Caco-2 (cell line): ENCODE results near the gene TMEM121B. TPM values are rescaled to one million over a fixed set of nuclear protein-coding genes. Genes with fewer than 3 reads are reported as not detected.
A peak's percentile ranks its signal among the peaks of the same experiment; 100 is the strongest.

Experiments
- BruUV-seq: library from RNA; stranded (reverse); fragments of 400-500 nt; replicated peaks from 2 replicates; lab custom pipeline; 2021; lab: Mats Ljungman, UMichigan
- CTCF ChIA-PET: fragments of 300-600 bp; sonication (Branson Sonifier 250); formaldehyde crosslinking; loops from one replicate; lab custom pipeline; 2022; ENCODE audit warnings: antibody characterized with exemption; lab: Charles Lee
- POLR2A ChIA-PET: fragments of 300-600 bp; sonication (Branson Sonifier 250); formaldehyde crosslinking; loops from one replicate; lab custom pipeline; 2022; ENCODE audit warnings: antibody characterized with exemption; lab: Charles Lee
- DNase-seq, 2 experiments: peaks; one replicate each; pipeline versions ENCODE4 v3.0.0 to v3.0.0-alpha.2; 2020 to 2022
- H3K27me3 ChIP-seq: replicated peaks from 2 replicates; pipeline ENCODE4 v1.6.0; 2011; ENCODE audit warnings: low read length; ENCODE audit not compliant: control insufficient read depth, insufficient read depth
- H3K36me3 ChIP-seq: 2 replicates; pipeline ENCODE4 v1.5.1; 2011; ENCODE audit warnings: low read length; ENCODE audit not compliant: control insufficient read depth, insufficient read depth
- H3K4me1 ChIP-seq: fragments of 250-450 bp; sonication (Bioruptor Pico); 2 replicates; pipeline ENCODE4 v1.5.1; 2020; ENCODE audit warnings: mild to moderate bottlenecking
- H3K4me3 ChIP-seq: 2 replicates; pipeline ENCODE4 v1.5.1; 2011; ENCODE audit warnings: low read depth, mild to moderate bottlenecking, control low read depth, low read length
- H3K9me3 ChIP-seq: fragments of 250-450 bp; sonication (Bioruptor Pico); 2 replicates; pipeline ENCODE4 v1.5.1; 2020; ENCODE audit warnings: mild to moderate bottlenecking, moderate library complexity
- H3K27ac Mint-ChIP-seq: one replicate; pipeline ENCODE4 v1.8.0; 2022; ENCODE audit warnings: mixed read lengths; ENCODE audit not compliant: unreplicated experiment
- H3K27me3 Mint-ChIP-seq: one replicate; pipeline ENCODE4 v1.8.0; 2022; ENCODE audit warnings: mixed read lengths; ENCODE audit not compliant: insufficient read depth, unreplicated experiment
- H3K36me3 Mint-ChIP-seq: one replicate; pipeline ENCODE4 v1.8.0; 2022; ENCODE audit warnings: mild to moderate bottlenecking, mixed read lengths; ENCODE audit not compliant: insufficient read depth, unreplicated experiment
- H3K4me1 Mint-ChIP-seq: one replicate; pipeline ENCODE4 v1.8.0; 2022; ENCODE audit warnings: low read depth, mixed read lengths; ENCODE audit not compliant: unreplicated experiment
- H3K4me3 Mint-ChIP-seq: one replicate; pipeline ENCODE4 v1.8.0; 2022; ENCODE audit warnings: mild to moderate bottlenecking, moderate library complexity, mixed read lengths; ENCODE audit not compliant: unreplicated experiment
- H3K9me3 Mint-ChIP-seq: one replicate; pipeline ENCODE4 v1.8.0; 2022; ENCODE audit warnings: mixed read lengths; ENCODE audit not compliant: unreplicated experiment
- CTCF ChIP-seq, 2 experiments: fragments of 200-600 bp in 1 of 2; IDR thresholded peaks; 1 replicate in 1 of 2; 2 replicates in 1 of 2; pipeline versions ENCODE4 v1.5.1 to v1.8.0; 2011 to 2022; ENCODE audit warnings: antibody characterized with exemption in 1 of 2, control low read depth in 1 of 2, inconsistent platforms in 1 of 2, low read depth in 1 of 2, low read length in 1 of 2, mild to moderate bottlenecking in 1 of 2, moderate library complexity in 1 of 2; ENCODE audit not compliant: insufficient read depth in 1 of 2, severe bottlenecking in 1 of 2, unreplicated experiment in 1 of 2
- intact Hi-C: fragments of 100-400 bp; cut with micrococcal nuclease; formaldehyde crosslinking; loops from one replicate; pipeline ENCODE4 v1.10.0; 2022; ENCODE audit not compliant: unreplicated experiment
- total RNA-seq: library from RNA; stranded (reverse); gene quantifications from 2 replicates; pipeline ENCODE4 v1.2.3, GENCODE V29; 2022

The TMEM121B gene
- total RNA-seq, 1 experiment from 2014 or later = 0.82 TPM

- H3K27ac Mint-ChIP-seq = no peak overlapping the region
- H3K36me3 Mint-ChIP-seq = no peaks in the 10 kb centered on the region
- H3K4me1 ChIP-seq = peaks cover 5% of the 10 kb centered on the region; the same call in 1 of the 2 replicates
- H3K27me3 ChIP-seq = no peaks in the 10 kb centered on the region
- H3K4me1 Mint-ChIP-seq = peaks cover 9% of the 10 kb centered on the region
- H3K4me3 Mint-ChIP-seq = peak overlapping the region; percentile 85
- intact Hi-C loops = loop anchor here (5.0 kb wide), 1 partner anchor 37 kb away; the partner anchor contains the start of gene IL17RA
- H3K9me3 Mint-ChIP-seq = no peaks in the 10 kb centered on the region
- ChIA-PET POLR2A (no interaction called here), CTCF (interaction anchor here (1.0 to 1.3 kb wide), 2 partner anchors 52 to 382 kb away, joined by 3 to 5 read pairs; no protein-coding TSS in a partner anchor)
- no peaks in the 10 kb centered on the region for H3K9me3 ChIP-seq
- H3K27me3 Mint-ChIP-seq = peaks cover 13% of the 10 kb centered on the region
- DNase-seq = no peak
- no peaks in the 10 kb centered on the region for H3K36me3 ChIP-seq
- H3K4me3 ChIP-seq = no peak overlapping the region
- no TSS peak for BruUV-seq
- peak in 1 of 2 experiments; percentile 12 for TF ChIP-seq CTCF (IDR thresholded peaks at IDR 0.05; ENCODE audit: insufficient read depth in 1 of 2, low read depth in 1 of 2, low read length in 1 of 2, severe bottlenecking in 1 of 2, unreplicated experiment in 1 of 2)
Measured at GRCh38 chr22:17119481-17120202, 1.5 kb downstream of the TMEM121B start.

- no peak overlapping the region for H3K4me3 Mint-ChIP-seq
- Histone ChIP-seq H3K9me3 (no peaks in the 10 kb centered on the region), H3K27me3 (no peaks in the 10 kb centered on the region), H3K36me3 (no peaks in the 10 kb centered on the region), H3K4me1 (peaks cover 5% of the 10 kb centered on the region; the same call in 1 of the 2 replicates), H3K4me3 (no peak overlapping the region)
- TF ChIP-seq CTCF (IDR thresholded peaks at IDR 0.05; ENCODE audit: insufficient read depth in 1 of 2, low read depth in 1 of 2, low read length in 1 of 2, severe bottlenecking in 1 of 2, unreplicated experiment in 1 of 2) = no peak
- BruUV-seq = no TSS peak
- intact Hi-C loops = no loop called here
- ChIA-PET CTCF (interaction anchor here (1.3 kb wide), 1 partner anchor 383 kb away, joined by 5 read pairs; no protein-coding TSS in a partner anchor), POLR2A (no interaction called here)
- H3K27me3 Mint-ChIP-seq = peaks cover 13% of the 10 kb centered on the region
- no peak for DNase-seq
- H3K9me3 Mint-ChIP-seq = no peaks in the 10 kb centered on the region
- H3K4me1 Mint-ChIP-seq = peaks cover 9% of the 10 kb centered on the region
- no peak overlapping the region for H3K27ac Mint-ChIP-seq
- no peaks in the 10 kb centered on the region for H3K36me3 Mint-ChIP-seq
Measured at GRCh38 chr22:17118342-17118741, 2.8 kb downstream of the TMEM121B start.

- no peak for TF ChIP-seq CTCF (IDR thresholded peaks at IDR 0.05; ENCODE audit: insufficient read depth in 1 of 2, low read depth in 1 of 2, low read length in 1 of 2, severe bottlenecking in 1 of 2, unreplicated experiment in 1 of 2)
- intact Hi-C loops = no loop called here
- CTCF ChIA-PET = interaction anchor here (1.3 kb wide), 1 partner anchor 384 kb away, joined by 5 read pairs; no protein-coding TSS in a partner anchor
- no peak overlapping the region for H3K4me3 Mint-ChIP-seq
- POLR2A ChIA-PET = no interaction called here
- DNase-seq = no peak
- no peaks in the 10 kb centered on the region for H3K9me3 Mint-ChIP-seq
- no TSS peak for BruUV-seq
- H3K36me3 ChIP-seq = no peaks in the 10 kb centered on the region
- peaks cover 5% of the 10 kb centered on the region; the same call in 1 of the 2 replicates for H3K4me1 ChIP-seq
- H3K27me3 ChIP-seq = no peaks in the 10 kb centered on the region
- no peaks in the 10 kb centered on the region for H3K36me3 Mint-ChIP-seq
- no peak overlapping the region for H3K4me3 ChIP-seq
- no peak overlapping the region for H3K27ac Mint-ChIP-seq
- no peaks in the 10 kb centered on the region for H3K9me3 ChIP-seq
- peaks cover 9% of the 10 kb centered on the region for H3K4me1 Mint-ChIP-seq
- H3K27me3 Mint-ChIP-seq = peaks cover 13% of the 10 kb centered on the region
Measured at GRCh38 chr22:17117890-17118289, 3.3 kb downstream of the TMEM121B start.
